NB4 (cell line): ENCODE data around the gene CDK5R2.

ENCODE experiments used
- MYC ChIP-seq: IDR thresholded peaks from 2 replicates; pipeline ENCODE4 v1.6.1; 2011; ENCODE audit warnings: low read depth, low read length
- POLR2A ChIP-seq: IDR thresholded peaks from 2 replicates; pipeline ENCODE4 v1.6.1; 2011; ENCODE audit warnings: mild to moderate bottlenecking; ENCODE audit not compliant: insufficient read length; ENCODE audit errors: extremely low read depth
- TF ChIP-seq, protein P1 (sequence below): IDR thresholded peaks from one replicate; pipeline ENCODE4 v1.5.1; 2012; ENCODE audit warnings: low read depth, low read length

DNA sequence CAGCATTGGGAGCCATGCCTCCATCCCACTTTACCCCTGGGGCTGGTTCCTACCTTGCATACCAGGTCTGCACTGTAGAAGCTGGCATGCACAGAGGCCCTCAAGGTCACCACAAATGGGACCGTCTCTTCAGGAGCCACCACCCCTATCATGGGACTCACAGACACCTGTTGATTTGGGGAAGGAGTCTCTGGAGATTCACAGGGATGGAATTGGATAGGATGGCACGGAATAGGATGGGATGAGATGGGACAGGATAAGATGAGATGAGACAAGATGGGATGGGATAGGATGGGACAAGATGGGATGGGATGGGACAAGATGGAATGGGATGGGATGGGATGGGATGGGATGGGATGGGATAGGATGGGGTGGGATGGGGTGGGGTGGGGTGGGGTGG lies 49.8 kb downstream of the CDK5R2 start:
- TF ChIP-seq, protein P1, sequence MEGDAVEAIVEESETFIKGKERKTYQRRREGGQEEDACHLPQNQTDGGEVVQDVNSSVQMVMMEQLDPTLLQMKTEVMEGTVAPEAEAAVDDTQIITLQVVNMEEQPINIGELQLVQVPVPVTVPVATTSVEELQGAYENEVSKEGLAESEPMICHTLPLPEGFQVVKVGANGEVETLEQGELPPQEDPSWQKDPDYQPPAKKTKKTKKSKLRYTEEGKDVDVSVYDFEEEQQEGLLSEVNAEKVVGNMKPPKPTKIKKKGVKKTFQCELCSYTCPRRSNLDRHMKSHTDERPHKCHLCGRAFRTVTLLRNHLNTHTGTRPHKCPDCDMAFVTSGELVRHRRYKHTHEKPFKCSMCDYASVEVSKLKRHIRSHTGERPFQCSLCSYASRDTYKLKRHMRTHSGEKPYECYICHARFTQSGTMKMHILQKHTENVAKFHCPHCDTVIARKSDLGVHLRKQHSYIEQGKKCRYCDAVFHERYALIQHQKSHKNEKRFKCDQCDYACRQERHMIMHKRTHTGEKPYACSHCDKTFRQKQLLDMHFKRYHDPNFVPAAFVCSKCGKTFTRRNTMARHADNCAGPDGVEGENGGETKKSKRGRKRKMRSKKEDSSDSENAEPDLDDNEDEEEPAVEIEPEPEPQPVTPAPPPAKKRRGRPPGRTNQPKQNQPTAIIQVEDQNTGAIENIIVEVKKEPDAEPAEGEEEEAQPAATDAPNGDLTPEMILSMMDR, result no peak
- TF ChIP-seq POLR2A (no peak), MYC (no peak)
